ENCODE data around the gene ALAD.

GRCh38 chr9:113359385-113359784, 41.7 kb downstream of the ALAD start:
- TF ChIP-seq CTCF (IDR thresholded peaks at IDR 0.05) (no peak), POLR2A (IDR thresholded peaks at IDR 0.05) (no peak)

All from lower leg skin (tissue), 3 donors.